ENCODE measurements around the gene CERS6.
A peak's percentile ranks its signal among the peaks of the same experiment; 100 is the strongest.
"Not testable (repeated sequence)": the region's sequence is repeated elsewhere in the genome, so short reads cannot be mapped to it uniquely, and the experiment has no call there.

The CERS6 gene

GRCh38 chr2:168469281-168469988, 13.4 kb downstream of the CERS6 start:
- DNase-seq, result no peak

GRCh38 chr2:168470320-168471162, 14.5 kb downstream of the CERS6 start:
- no peak for DNase-seq

- DNase-seq, result no peak
Measured at GRCh38 chr2:168471163-168471475, 15.0 kb downstream of the CERS6 start.

GRCh38 chr2:168475636-168476035, 19.6 kb downstream of the CERS6 start:
- DNase-seq, result no peak

GRCh38 chr2:168478206-168478605, 22.1 kb downstream of the CERS6 start:
- no peak for DNase-seq

GRCh38 chr2:168480356-168480755, 24.3 kb downstream of the CERS6 start:
- no peak for DNase-seq

GRCh38 chr2:168480825-168481585, 24.9 kb downstream of the CERS6 start:
- no peak for DNase-seq

- no peak for DNase-seq
Measured at GRCh38 chr2:168482269-168482668, 26.2 kb downstream of the CERS6 start.

GRCh38 chr2:168482952-168483831, 27.1 kb downstream of the CERS6 start:
- no peak for DNase-seq

- DNase-seq, result no peak
Measured at GRCh38 chr2:168486477-168486876, 30.4 kb downstream of the CERS6 start.

- peak; percentile 7 for DNase-seq
Measured at GRCh38 chr2:168490015-168490874, 34.2 kb downstream of the CERS6 start.

- DNase-seq, result no peak
Measured at GRCh38 chr2:168490946-168491605, 35.0 kb downstream of the CERS6 start.

- DNase-seq, result not testable (repeated sequence)
Measured at GRCh38 chr2:168491728-168492127, 35.7 kb downstream of the CERS6 start.

GRCh38 chr2:168493219-168493618, 37.1 kb downstream of the CERS6 start:
- not testable (repeated sequence) for DNase-seq

- no peak for DNase-seq
Measured at GRCh38 chr2:168494190-168494711, 38.2 kb downstream of the CERS6 start.

GRCh38 chr2:168495524-168495923, 39.5 kb downstream of the CERS6 start:
- DNase-seq, result no peak

GRCh38 chr2:168496906-168497305, 40.8 kb downstream of the CERS6 start:
- DNase-seq, result no peak

GRCh38 chr2:168499500-168499899, 43.4 kb downstream of the CERS6 start:
- DNase-seq, result no peak

GRCh38 chr2:168500516-168500915, 44.4 kb downstream of the CERS6 start:
- DNase-seq, result no peak

GRCh38 chr2:168501466-168502065, 45.5 kb downstream of the CERS6 start:
- DNase-seq, result no peak

Data from CD4-positive, alpha-beta T cell treated with Interferon gamma for 1 hour (primary cell).